Activated CD4-positive, alpha-beta T cell treated with anti-CD3 and anti-CD28 coated beads, Interleukin-2, amount 50 U/mL, for 4 hours (primary cell): ENCODE results near the gene SPDYE5.

Experiments
- DNase-seq, 2 experiments: peaks; one replicate each; pipeline ENCODE4 v3.0.0-alpha.2; 2020

The SPDYE5 gene

DNA sequence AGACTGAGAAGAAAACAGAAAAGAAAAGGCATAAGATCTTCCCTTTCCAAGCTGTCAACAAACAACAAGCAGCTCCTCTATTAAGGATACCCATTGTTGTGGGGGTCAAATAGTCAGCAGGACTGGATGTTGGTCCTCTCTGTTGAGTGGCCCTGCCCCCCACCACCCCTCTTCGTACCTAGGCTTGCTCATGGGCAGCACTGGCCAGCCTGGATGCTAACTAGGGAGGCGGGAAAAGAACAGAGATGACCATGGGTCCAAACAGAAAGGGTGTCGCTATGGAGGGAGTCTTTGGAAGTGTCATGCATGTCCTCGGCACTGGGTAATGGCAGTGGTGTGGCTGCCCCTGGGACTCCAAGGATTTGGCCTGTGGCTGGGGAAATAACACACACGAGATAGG lies 45.6 kb downstream of the SPDYE5 start:
- no peak for DNase-seq

DNA sequence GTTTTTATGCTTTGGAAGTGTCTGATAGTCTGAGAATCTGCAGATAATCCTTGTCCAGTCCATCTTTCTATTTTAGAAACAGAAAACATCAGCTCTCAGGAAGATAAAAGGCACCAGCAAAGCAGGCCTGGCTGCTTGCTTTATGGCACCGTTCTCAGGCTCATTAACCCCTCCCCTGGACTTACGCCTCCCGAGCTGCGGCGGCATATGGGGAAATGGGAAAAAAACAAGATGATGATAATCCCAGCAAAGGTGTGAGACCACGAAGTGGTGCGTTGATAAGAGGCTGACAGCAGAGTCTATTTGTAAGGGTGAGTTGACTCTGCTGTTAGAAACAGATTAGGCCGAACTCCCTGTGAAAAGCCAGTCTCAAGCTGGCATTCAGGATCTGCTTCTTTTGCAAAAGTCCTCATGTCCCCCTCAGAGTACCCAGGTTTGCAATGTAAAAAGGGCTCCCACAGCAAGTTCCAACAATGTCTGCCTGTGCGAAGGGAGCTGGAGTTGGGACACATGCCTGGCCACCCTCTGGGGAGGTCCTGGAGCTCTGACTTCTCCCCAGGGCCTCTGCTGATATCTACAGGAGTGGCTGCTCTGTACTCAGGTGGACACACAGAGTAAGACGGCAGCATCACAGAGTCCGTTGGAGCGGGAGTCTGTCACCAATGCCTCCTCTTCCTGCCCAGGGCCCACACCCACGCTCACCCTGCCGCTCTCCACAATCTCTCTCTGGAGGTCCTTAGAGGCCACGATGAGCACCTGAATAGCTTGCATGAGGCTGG lies 54.3 kb downstream of the SPDYE5 start:
- DNase-seq = no peak
